Activated CD8-positive, alpha-beta T cell treated with anti-CD3 and anti-CD28 coated beads for 36 hours (primary cell): ENCODE results near the gene TUBA4A. TPM values are rescaled to one million over a fixed set of nuclear protein-coding genes. Genes with fewer than 3 reads are reported as not detected.
A peak's percentile ranks its signal among the peaks of the same experiment; 100 is the strongest.

ENCODE experiments used
- ATAC-seq: fragments of 200-7000 bp; cut with Tn5 transposase; one replicate; pipeline ENCODE4 v1.10.0; 2021; ENCODE audit warnings: mild to moderate bottlenecking, moderate library complexity
- CTCF ChIA-PET: fragments of 350-600 bp; sonication (Branson Sonifier 250); formaldehyde crosslinking; loops from one replicate; lab custom pipeline; 2021; ENCODE audit warnings: antibody characterized with exemption; lab: Charles Lee
- POLR2A ChIA-PET: fragments of 350-600 bp; sonication (Branson Sonifier 250); formaldehyde crosslinking; loops from one replicate; lab custom pipeline; 2021; ENCODE audit warnings: antibody characterized with exemption; lab: Charles Lee
- DNase-seq: peaks from one replicate; pipeline ENCODE4 v3.0.0-alpha.2; 2020
- H3K27ac Mint-ChIP-seq: one replicate; pipeline ENCODE4 v1.8.0; 2021; ENCODE audit warnings: mild to moderate bottlenecking, mixed read lengths
- H3K27me3 Mint-ChIP-seq: one replicate; pipeline ENCODE4 v1.8.0; 2021; ENCODE audit warnings: mixed read lengths
- H3K36me3 Mint-ChIP-seq: one replicate; pipeline ENCODE4 v1.8.0; 2021; ENCODE audit warnings: low read depth, mixed read lengths
- H3K4me1 Mint-ChIP-seq: one replicate; pipeline ENCODE4 v1.8.0; 2021; ENCODE audit warnings: low read depth, mixed read lengths
- H3K4me3 Mint-ChIP-seq: one replicate; pipeline ENCODE4 v1.8.0; 2021; ENCODE audit warnings: mild to moderate bottlenecking, moderate library complexity, mixed read lengths
- H3K9me3 Mint-ChIP-seq: one replicate; pipeline ENCODE4 v1.8.0; 2021; ENCODE audit warnings: mixed read lengths
- CTCF ChIP-seq: fragments of 200-600 bp; IDR thresholded peaks from one replicate; pipeline ENCODE4 v1.8.0; 2022; ENCODE audit warnings: antibody characterized with exemption, mild to moderate bottlenecking
- intact Hi-C: fragments of 100-400 bp; cut with micrococcal nuclease; formaldehyde crosslinking; loops from one replicate; pipeline ENCODE4 v1.10.0; 2022
- total RNA-seq, 2 experiments: library from RNA; stranded (reverse); gene quantifications; one replicate each; pipeline ENCODE4 v1.2.3, GENCODE V29; 2021

TUBA4A gene
- total RNA-seq, 2 experiments from 2014 or later: 226 TPM

GRCh38 chr2:219250049-219250781 is 3.5 kb downstream of the TUBA4A start:
- CTCF ChIA-PET: interaction anchor here (0.8 to 10.1 kb wide), 10 partner anchors 11 to 192 kb away, joined by 3 to 132 read pairs (median 4); partner anchors contain the start of genes CNPPD1 and DNAJB2
- intact Hi-C loops: no loop called here
- H3K9me3 Mint-ChIP-seq: no peaks in the 10 kb centered on the region
- ATAC-seq (no peak), DNase-seq (no peak)
- H3K36me3 Mint-ChIP-seq: peaks cover 64% of the 10 kb centered on the region
- POLR2A ChIA-PET: interaction anchor here (1.2 to 19.2 kb wide), 6 partner anchors 12 to 77 kb away, joined by 4 to 239 read pairs (median 7); partner anchors contain the start of genes ABCB6, ANKZF1, ATG9A and CNPPD1
- H3K4me1 Mint-ChIP-seq: peaks cover 66% of the 10 kb centered on the region
- no peaks in the 10 kb centered on the region for H3K27me3 Mint-ChIP-seq
- peak overlapping the region; percentile 91 for H3K27ac Mint-ChIP-seq
- no peak for TF ChIP-seq CTCF
- H3K4me3 Mint-ChIP-seq: peak overlapping the region; percentile 68

- H3K36me3 Mint-ChIP-seq: peaks cover 64% of the 10 kb centered on the region
- ATAC-seq (no peak), DNase-seq (peak; percentile 43)
- POLR2A ChIA-PET: interaction anchor here (0.6 to 19.2 kb wide), 9 partner anchors 11 to 130 kb away, joined by 4 to 239 read pairs (median 6); partner anchors contain the start of genes ABCB6, ANKZF1, ATG9A and CNPPD1
- CTCF ChIA-PET: interaction anchor here (0.8 to 10.1 kb wide), 13 partner anchors 10 to 191 kb away, joined by 3 to 132 read pairs (median 4); partner anchors contain the start of genes CNPPD1 and DNAJB2
- H3K9me3 Mint-ChIP-seq: no peaks in the 10 kb centered on the region
- intact Hi-C loops: loop anchor here (5.0 kb wide), 1 partner anchor 48 kb away; no protein-coding TSS in a partner anchor
- peak overlapping the region; percentile 91 for H3K27ac Mint-ChIP-seq
- TF ChIP-seq CTCF: no peak
- no peaks in the 10 kb centered on the region for H3K27me3 Mint-ChIP-seq
- peaks cover 69% of the 10 kb centered on the region for H3K4me1 Mint-ChIP-seq
- peak overlapping the region; percentile 68 for H3K4me3 Mint-ChIP-seq
Observed at GRCh38 chr2:219249203-219249980, 4.3 kb downstream of the TUBA4A start.

- Mint-ChIP-seq H3K27ac (peak overlapping the region; percentile 91), H3K9me3 (no peaks in the 10 kb centered on the region), H3K36me3 (peaks cover 64% of the 10 kb centered on the region), H3K27me3 (no peaks in the 10 kb centered on the region), H3K4me3 (peak overlapping the region; percentile 68), H3K4me1 (peaks cover 74% of the 10 kb centered on the region)
- POLR2A ChIA-PET: interaction anchor here (1.6 to 19.2 kb wide), 5 partner anchors 11 to 130 kb away, joined by 4 to 239 read pairs (median 12); partner anchors contain the start of genes ABCB6, ANKZF1 and ATG9A
- no peak for TF ChIP-seq CTCF
- CTCF ChIA-PET: interaction anchor here (0.9 to 10.1 kb wide), 11 partner anchors 9 to 104 kb away, joined by 3 to 132 read pairs (median 5); partner anchors contain the start of genes CNPPD1 and DNAJB2
- DNase-seq (no peak), ATAC-seq (no peak)
- intact Hi-C loops: loop anchor here (5.0 kb wide), 1 partner anchor 48 kb away; no protein-coding TSS in a partner anchor
Observed at GRCh38 chr2:219248845-219249202, 4.9 kb downstream of the TUBA4A start.

- intact Hi-C loops: loop anchor here (5.0 kb wide), 1 partner anchor 49 kb away; no protein-coding TSS in a partner anchor
- Mint-ChIP-seq H3K4me3 (peak overlapping the region; percentile 98), H3K27ac (peak overlapping the region; percentile 91), H3K36me3 (peaks cover 62% of the 10 kb centered on the region), H3K4me1 (peaks cover 81% of the 10 kb centered on the region), H3K27me3 (no peaks in the 10 kb centered on the region), H3K9me3 (no peaks in the 10 kb centered on the region)
- ChIA-PET POLR2A (interaction anchor here (0.6 to 19.2 kb wide), 10 partner anchors 10 to 131 kb away, joined by 3 to 239 read pairs (median 4); partner anchors contain the start of genes ABCB6, ANKZF1, ATG9A and DNAJB2), CTCF (interaction anchor here (0.7 to 10.1 kb wide), 13 partner anchors 8 to 105 kb away, joined by 3 to 132 read pairs (median 4); partner anchors contain the start of genes CNPPD1 and DNAJB2)
- DNase-seq (peak; percentile 86), ATAC-seq (peak; percentile 71)
- TF ChIP-seq CTCF: no peak
Observed at GRCh38 chr2:219247678-219248642, 5.8 kb downstream of the TUBA4A start.
